HepG2 (cell line): ENCODE results near the gene NABP2. TPM values are rescaled to one million over a fixed set of nuclear protein-coding genes. Genes with fewer than 3 reads are reported as not detected.
A peak's percentile ranks its signal among the peaks of the same experiment; 100 is the strongest.

ENCODE experiments used
- ATF7 ChIP-seq, 2 experiments: fragments of 450-650 bp in 1 of 2; sonication (generic) in 1 of 2; formaldehyde crosslinking in 1 of 2; IDR thresholded peaks; 2 replicates each; pipeline versions ENCODE4 v1.4.0 to v1.6.1; 2016 to 2020; ENCODE audit warnings: antibody characterized with exemption in 1 of 2, mild to moderate bottlenecking in 1 of 2, missing genetic modification reagents in 1 of 2
- CEBPZ ChIP-seq: IDR thresholded peaks from 2 replicates; pipeline ENCODE4 v1.6.1; 2012; ENCODE audit warnings: low read length, improper control_type of control experiment
- KAT7 ChIP-seq: IDR thresholded peaks from 2 replicates; pipeline ENCODE4 v1.6.1; 2018; ENCODE audit warnings: borderline replicate concordance, missing compliant biosample characterization
- MTA3 ChIP-seq: sonication (generic); formaldehyde crosslinking; IDR thresholded peaks from 2 replicates; pipeline ENCODE4 v1.4.0; 2020; ENCODE audit warnings: missing genetic modification reagents
- POLR2G ChIP-seq: fragments of 200-400 bp; formaldehyde crosslinking; IDR thresholded peaks from 2 replicates; pipeline ENCODE4 v1.6.1; 2018; ENCODE audit warnings: mild to moderate bottlenecking, low read depth, low read length, moderate library complexity
- TFE3 ChIP-seq: IDR thresholded peaks from 2 replicates; pipeline ENCODE4 v1.6.1; 2016
- THAP11 ChIP-seq: IDR thresholded peaks from 2 replicates; pipeline ENCODE4 v1.6.1; 2016; ENCODE audit warnings: missing biosample characterization, missing genetic modification reagents
- ZBTB49 ChIP-seq: sonication (generic); formaldehyde crosslinking; IDR thresholded peaks from 2 replicates; pipeline ENCODE4 v1.4.0; 2020; ENCODE audit warnings: missing genetic modification reagents, borderline replicate concordance
- ZFY ChIP-seq: sonication (generic); formaldehyde crosslinking; IDR thresholded peaks from 2 replicates; pipeline ENCODE4 v1.4.0; 2020; ENCODE audit warnings: missing genetic modification reagents
- ZNF687 ChIP-seq: sonication (generic); formaldehyde crosslinking; IDR thresholded peaks from 2 replicates; pipeline ENCODE4 v1.5.1; 2020; ENCODE audit warnings: mild to moderate bottlenecking, missing genetic modification reagents, moderate library complexity
- ZSCAN30 ChIP-seq: sonication (generic); formaldehyde crosslinking; IDR thresholded peaks from 2 replicates; pipeline ENCODE4 v1.5.0; 2020; ENCODE audit warnings: mild to moderate bottlenecking, missing genetic modification reagents
- polyA plus RNA-seq, 8 experiments: library from polyadenylated mRNA; depleted of rRNA in 3 of 8; stranded (reverse) in 7 of 8; unstranded in 1 of 8; fragments of >200 nt; fragmentation: Illumina TruSeq in 4 of 8; extraction: Trizol in 4 of 8; gene quantifications; 2 replicates each; pipeline versions ENCODE4 v1.2.1 to v1.2.3, GENCODE V29; 2011 to 2016; ENCODE audit warnings: low read depth in 4 of 8, missing spikeins in 1 of 8, mixed read lengths in 1 of 8; ENCODE audit not compliant: insufficient read depth in 1 of 8
- total RNA-seq, 5 experiments: library from RNA; depleted of rRNA; stranded (reverse); fragments of >200 nt; fragmentation: Illumina TruSeq; extraction: Trizol; gene quantifications; 2 replicates each; pipeline ENCODE4 v1.2.3, GENCODE V29; 2016; ENCODE audit warnings: low read depth in 1 of 5

NABP2 gene
- total and polyA plus RNA-seq, 2 of the 13 experiments (the other 11 are each of a cell fraction or from before 2014, with no cell fraction given) = 33.2 to 35.5 TPM

- TF ChIP-seq ZNF687 (CRISPR knock-in tag) (peak; percentile 94), TFE3 (CRISPR knock-in tag) (peak; percentile 44; the same call in 1 of the 2 replicates), CEBPZ (no peak), ATF7 (IDR thresholded peaks at IDR 0.05) (no peak), ATF7 (CRISPR knock-in tag; IDR thresholded peaks at IDR 0.05) (no peak), POLR2G (peak; percentile 60; the same call in 1 of the 2 replicates), MTA3 (CRISPR knock-in tag) (no peak), ZFY (CRISPR knock-in tag) (peak; percentile 50; the same call in 1 of the 2 replicates), ZSCAN30 (CRISPR knock-in tag) (no peak), KAT7 (CRISPR knock-in tag) (no peak), ZBTB49 (CRISPR knock-in tag) (no peak), THAP11 (CRISPR knock-in tag) (peak; percentile 88)
Observed at GRCh38 chr12:56224102-56224701, at the start of gene NABP2 (continued).
